Measurements from ENCODE around the gene ZSWIM5.
"Not testable (repeated sequence)": the region's sequence is repeated elsewhere in the genome, so short reads cannot be mapped to it uniquely, and the experiment has no call there.

Gene ZSWIM5

GRCh38 chr1:45200906-45201500, 5.4 kb downstream of the ZSWIM5 start:
- DNase-seq (ENCODE audit: low spot score): no peak

DNA sequence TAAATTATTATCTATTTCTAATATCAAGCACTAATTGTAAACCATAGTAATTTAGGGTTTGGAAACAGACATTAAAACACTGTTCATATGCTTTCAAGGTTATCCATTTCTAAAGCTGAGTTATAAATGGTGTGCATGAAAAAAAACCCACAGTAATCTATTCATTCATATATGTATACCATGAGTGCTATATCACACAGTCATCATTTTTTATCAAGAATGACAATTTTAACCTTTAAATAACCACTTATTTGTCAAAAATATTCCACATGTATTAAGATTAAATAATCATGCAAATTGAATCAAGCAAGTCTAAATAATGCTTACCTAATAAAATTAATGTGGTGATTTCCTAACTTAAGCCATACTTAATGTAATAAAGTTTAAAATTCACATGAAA, 6.0 kb downstream of the ZSWIM5 start:
- DNase-seq (ENCODE audit: low spot score): no peak

DNA sequence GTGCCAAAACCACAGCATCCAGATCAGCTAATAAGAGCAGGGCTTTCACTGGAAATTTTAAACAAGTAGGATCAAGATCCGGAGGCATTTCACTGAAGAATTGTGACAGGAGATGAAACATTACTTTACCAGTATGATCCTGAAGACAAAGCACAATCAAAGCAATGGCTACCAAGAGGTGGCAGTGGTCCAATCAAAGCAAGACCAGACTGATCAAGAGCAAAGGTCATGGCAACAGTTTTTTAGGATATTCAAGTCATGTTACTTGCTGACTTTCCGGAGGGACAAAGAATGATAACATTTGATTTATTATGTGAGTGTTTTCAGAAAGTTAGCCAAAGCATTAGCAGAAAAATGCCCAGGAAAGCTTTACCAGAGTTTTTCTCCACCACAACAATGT, 8.2 kb downstream of the ZSWIM5 start:
- DNase-seq (ENCODE audit: low spot score): no peak

DNA sequence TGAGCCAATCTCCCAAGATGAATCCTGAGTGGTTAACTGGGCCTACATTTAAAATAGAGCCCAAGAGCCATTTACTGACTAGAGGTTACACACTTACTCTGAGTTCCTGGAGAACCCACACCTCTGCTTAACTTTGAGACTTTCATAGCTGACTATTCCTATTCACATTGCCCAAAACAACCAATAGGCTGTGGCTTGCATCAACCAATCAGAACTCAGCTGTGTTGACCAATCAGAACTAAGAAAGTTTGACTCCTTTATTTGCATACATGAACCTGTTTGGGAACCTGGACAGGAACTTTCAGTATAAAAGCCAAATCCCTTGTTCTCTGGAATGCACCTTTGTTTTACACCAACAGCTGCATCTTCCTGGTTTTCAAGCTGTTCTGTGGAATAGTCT, 9.5 kb downstream of the ZSWIM5 start:
- no peak for DNase-seq (ENCODE audit: low spot score)

- DNase-seq (ENCODE audit: low spot score): no peak
Measured at GRCh38 chr1:45191418-45191783, 15.0 kb downstream of the ZSWIM5 start.

GRCh38 chr1:45187725-45188124, 18.7 kb downstream of the ZSWIM5 start:
- DNase-seq (ENCODE audit: low spot score): no peak

DNA sequence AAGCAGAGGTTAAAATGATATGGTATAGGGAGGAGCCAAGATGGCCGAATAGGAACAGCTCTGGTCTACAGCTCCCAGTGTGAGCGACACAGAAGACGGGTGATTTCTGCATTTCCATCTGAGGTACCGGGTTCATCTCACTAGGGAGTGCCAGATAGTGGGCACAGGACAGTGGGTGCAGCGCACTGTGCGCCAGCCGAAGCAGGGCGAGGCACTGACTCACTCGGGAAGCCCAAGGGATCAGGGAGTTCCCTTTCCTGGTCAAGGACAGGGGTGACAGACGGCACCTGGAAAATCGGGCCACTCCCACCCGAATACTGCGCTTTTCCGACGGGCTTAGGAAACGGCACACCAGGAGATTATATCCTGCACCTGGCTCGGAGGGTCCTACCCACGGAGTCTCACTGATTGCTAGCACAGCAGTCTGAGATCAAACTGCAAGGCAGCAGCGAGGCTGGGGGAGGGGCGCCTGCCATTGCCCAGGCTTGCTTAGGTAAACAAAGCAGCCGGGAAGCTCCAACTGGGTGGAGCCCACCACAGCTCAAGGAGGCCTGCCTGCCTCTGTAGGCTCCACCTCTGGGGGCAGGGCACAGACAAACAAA, 26.4 kb downstream of the ZSWIM5 start:
- DNase-seq (ENCODE audit: low spot score): not testable (repeated sequence)

DNA sequence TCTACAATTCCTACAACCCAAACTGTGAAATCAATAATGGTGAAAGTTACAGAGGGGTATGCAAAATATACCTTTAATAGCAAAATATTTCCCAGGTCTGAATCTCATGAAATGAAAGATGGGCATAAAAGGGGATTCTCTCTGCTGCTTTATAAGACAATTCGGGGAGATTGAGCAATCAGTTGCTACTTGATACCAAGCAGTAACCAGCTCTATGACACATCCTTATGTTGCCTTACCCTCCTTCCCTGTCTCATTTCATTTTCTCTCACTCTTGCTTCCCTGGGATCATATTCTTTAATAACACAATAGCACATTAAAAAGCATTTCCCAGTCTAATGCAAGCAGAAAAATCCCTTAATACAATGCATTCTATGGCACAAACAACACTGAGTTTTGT, 29.0 kb downstream of the ZSWIM5 start:
- DNase-seq (ENCODE audit: low spot score): no peak

DNA sequence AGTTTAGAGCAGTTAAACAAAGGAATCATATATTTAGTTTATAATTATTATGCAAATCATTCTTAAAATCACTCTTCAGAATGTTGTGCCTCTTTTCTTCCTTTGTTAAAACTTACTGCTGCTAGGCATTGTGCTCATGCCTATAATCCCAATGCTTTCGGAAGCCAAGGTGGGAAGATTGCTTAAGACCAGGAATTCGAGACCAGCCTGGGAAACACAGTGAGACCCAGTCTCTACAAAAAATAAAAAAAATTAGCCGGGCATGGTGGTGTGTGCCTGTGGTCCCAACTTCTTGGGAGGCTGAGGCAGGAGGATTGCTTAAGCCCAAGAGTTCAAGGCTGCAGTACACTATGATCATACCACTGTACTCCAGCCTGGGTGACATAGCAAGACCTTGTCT, 33.6 kb downstream of the ZSWIM5 start:
- DNase-seq (ENCODE audit: low spot score): no peak

DNA sequence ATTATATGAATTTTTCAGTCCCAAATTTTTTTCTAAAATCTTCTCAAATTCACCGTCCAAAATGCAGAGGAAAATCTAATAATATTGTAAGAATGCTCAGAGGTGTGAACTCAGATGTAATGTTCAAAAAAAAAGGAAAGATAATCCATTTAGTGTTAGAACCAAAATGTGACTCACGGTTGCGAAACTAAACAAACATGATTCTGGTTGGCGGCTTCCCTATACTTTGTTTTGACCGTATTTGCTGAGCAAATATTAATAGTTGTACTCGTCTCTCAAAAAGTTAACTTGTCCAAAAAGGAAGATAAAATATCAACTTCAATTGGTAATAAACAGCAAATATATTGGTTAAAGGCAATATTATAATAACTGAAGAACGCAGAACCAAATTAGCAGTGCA, 34.4 kb downstream of the ZSWIM5 start:
- DNase-seq (ENCODE audit: low spot score): no peak

GRCh38 chr1:45171575-45171974, 34.8 kb downstream of the ZSWIM5 start:
- DNase-seq (ENCODE audit: low spot score): no peak

DNA sequence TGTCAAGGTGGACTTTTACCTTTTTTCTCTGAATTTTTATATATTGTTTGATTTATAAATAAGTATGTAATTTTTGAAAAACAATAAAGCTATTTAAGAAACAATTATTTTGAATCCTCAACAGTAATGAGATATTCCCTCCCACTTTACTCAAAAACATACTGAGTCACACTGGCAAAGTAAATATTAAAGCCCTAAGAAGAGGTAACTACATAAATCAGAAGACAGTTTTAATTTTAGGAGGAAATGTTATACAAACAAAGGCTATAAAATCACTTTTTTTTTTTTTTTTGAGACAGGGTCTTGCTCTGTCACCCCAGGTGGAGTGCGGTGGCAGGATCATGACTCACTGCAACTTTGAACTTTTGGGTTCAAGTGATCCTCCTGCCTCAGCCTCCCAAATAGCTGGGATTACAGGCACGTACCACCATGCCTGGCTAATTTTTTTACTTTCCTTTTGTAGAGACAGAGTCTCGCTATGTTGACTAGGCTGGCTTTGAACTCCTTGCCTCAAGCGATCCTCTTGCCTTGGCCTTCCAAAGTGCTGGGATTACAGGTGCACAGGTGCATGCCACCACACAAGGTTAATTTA, 36.2 kb downstream of the ZSWIM5 start:
- DNase-seq (ENCODE audit: low spot score): no peak

DNA sequence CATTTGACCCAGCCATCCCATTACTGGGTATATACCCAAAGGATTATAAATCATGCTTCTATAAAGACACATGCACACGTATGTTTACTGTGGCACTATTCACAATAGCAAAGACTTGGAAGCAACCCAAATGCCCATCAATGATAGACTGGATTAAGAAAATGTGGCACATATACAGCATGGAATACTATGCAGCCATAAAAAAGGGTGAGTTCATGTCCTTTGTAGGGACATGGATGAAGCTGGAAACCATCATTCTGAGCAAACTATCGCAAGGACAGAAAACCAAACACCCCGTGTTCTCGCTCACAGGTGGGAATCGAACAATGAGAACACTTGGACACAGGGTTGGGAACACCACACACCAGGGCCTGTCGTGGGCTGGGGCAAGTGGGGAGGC, 38.5 kb downstream of the ZSWIM5 start:
- not testable (repeated sequence) for DNase-seq (ENCODE audit: low spot score)

GRCh38 chr1:45164307-45164706, 42.1 kb downstream of the ZSWIM5 start:
- DNase-seq (ENCODE audit: low spot score): not testable (repeated sequence)

DNA sequence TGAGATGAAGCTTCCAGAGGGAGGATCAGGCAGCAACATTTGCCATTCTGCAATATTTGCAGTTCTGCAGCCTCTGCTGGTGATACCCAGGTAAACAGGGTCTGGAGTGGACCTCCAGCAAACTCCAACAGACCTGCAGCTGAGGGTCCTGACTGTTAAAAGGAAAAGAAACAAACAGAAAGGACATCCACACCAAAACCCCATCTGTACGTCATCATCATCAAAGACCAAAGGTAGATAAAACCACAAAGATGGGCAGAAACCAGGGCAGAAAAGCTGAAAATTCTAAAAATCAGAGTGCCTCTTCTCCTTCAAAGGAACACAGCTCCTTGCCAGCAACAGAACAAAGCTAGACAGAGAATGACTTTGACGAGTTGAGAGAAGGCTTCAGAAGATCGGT, 43.3 kb downstream of the ZSWIM5 start:
- not testable (repeated sequence) for DNase-seq (ENCODE audit: low spot score)

- not testable (repeated sequence) for DNase-seq (ENCODE audit: low spot score)
Measured at GRCh38 chr1:45162041-45163035, 44.1 kb downstream of the ZSWIM5 start.

GRCh38 chr1:45155957-45156356, 50.4 kb downstream of the ZSWIM5 start:
- DNase-seq (ENCODE audit: low spot score): no peak

DNA sequence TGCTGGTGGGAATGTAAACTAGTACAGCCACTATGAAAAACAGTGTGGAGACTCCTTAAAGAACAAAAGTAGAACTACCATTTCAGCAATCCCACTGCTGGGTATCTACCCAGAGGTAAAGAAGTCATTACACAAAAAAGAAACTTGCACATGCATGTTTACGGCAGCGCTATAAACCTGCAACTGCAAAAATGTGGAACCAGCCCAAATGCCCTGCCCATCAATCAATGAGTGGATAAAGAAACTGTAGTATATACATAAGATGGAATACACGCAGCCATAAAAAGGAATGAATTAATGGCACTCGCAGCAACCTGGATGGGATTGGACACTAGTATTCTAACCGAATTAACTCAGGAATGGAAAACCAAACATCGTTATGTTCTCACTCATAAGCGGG, 51.0 kb downstream of the ZSWIM5 start:
- no peak for DNase-seq (ENCODE audit: low spot score)

DNA sequence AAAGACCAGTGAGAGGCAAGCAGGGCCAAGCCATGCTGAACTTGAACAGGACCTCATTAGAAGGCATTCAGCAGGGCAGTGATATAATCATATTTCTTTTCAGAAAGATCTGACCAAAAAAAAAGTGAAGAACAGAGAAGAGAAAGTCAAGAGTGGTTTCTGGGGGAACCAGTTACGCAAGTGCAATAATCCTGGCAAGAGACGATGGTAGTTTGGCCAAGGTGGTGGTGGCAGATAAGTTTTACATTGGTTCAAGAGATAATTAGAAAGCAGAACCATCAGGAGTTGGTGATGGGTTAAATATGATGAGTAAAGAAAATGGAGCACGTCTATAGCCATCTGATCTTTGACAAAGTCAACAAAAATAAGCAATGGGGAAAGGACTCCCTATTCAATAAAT, 54.3 kb downstream of the ZSWIM5 start:
- no peak for DNase-seq (ENCODE audit: low spot score)

DNA sequence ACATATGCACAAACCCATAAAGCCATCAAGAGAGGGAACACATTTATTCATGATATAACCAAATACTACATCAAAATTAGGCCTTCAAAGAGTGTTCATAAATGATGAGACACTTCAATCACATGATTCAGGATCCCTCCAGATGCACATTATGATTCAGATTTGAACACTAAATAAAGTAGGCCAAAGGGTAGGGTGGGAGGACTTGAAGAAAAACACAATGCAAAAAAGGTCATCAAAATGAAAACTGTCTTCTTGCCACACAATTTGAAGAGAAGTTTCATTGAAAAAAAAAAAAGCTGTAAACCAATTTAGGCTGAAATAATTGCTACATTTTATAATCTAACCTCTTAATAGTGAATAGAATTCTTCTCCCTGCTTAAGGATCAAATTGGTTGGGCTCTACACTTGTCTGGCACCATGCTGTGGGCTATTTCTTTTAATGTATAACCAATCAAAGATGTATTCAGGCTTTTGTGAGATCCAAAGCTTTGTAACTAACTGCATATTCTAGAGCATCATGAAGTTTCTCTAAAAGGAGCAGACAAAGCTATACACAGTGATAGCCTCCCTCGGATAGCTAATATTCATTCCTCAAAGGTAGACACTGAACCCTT, 58.1 kb downstream of the ZSWIM5 start:
- DNase-seq (ENCODE audit: low spot score): no peak

GRCh38 chr1:45146833-45147232, 59.6 kb downstream of the ZSWIM5 start:
- no peak for DNase-seq (ENCODE audit: low spot score)

Data from pons (tissue), 1 donor.